Stimulated activated CD8-positive, alpha-beta memory T cell treated with anti-CD3 and anti-CD28 coated beads, Interleukin-7, amount 100 ng/mL, for 4 hours (primary cell): ENCODE data around the gene NPHP1.
"Not testable (repeated sequence)": the region's sequence is repeated elsewhere in the genome, so short reads cannot be mapped to it uniquely, and the experiment has no call there.

Experiments
- DNase-seq, 2 donors: peaks; one replicate each; pipeline ENCODE4 v3.0.0-alpha.2; 2020; ENCODE audit warnings: low read depth in 2 of 2

The NPHP1 gene

DNA sequence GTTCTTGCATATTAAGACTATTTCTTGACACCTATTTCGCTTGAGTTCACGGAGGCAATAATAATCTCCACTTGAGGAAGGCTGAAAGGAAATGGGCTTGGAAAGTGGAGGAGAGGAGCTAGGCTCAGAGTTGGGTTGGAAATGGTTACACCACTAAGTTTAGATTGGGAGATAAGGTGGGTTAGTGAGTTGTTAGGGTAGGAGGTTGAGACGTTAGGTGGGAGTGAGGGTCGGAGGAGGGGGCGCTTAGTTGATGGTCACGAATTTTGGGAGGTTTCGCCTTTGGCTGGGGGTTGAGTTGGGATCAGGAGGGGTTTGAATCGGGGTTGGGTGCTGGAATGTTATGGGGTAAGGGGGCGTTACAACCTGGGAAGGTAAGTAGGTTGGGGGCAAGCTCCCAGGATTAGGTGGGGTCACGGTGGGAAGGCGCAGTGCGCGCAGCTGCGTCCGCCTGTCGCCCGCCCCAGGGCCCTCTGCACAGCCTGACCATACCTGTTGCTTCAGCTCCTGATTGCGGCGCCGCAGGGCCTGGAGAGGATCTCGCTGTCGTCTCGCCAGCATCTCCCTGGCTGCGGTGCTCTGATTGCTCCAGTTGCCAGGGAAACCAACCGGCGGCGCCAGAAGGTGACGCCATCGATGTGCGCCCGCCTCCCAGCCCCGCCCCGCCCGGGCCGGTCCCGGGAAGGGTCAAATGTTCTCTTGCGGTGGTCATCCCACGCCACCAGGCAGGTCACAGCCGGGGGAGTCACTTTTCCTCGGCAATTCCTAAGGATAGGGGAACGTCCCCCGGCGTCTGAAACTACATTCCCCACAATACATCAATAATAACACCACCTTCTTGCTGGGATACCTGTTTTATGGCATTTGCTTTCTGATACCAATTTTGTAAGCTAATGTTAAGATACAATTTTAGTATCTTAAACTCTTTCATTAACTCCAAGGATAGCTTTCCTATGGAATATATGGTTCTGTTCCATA, at the start of gene NPHP1:
NPHP1 (minus strand) TSS at position 606 of the 978 bp plus-strand sequence; CDS start at position 561, 45 bp downstream.
- peak; percentile 61 to 74 for DNase-seq

- not testable (repeated sequence) for DNase-seq
These were observed 43.4 kb upstream of the NPHP1 start for GRCh38 chr2:110248081-110248795.

DNA sequence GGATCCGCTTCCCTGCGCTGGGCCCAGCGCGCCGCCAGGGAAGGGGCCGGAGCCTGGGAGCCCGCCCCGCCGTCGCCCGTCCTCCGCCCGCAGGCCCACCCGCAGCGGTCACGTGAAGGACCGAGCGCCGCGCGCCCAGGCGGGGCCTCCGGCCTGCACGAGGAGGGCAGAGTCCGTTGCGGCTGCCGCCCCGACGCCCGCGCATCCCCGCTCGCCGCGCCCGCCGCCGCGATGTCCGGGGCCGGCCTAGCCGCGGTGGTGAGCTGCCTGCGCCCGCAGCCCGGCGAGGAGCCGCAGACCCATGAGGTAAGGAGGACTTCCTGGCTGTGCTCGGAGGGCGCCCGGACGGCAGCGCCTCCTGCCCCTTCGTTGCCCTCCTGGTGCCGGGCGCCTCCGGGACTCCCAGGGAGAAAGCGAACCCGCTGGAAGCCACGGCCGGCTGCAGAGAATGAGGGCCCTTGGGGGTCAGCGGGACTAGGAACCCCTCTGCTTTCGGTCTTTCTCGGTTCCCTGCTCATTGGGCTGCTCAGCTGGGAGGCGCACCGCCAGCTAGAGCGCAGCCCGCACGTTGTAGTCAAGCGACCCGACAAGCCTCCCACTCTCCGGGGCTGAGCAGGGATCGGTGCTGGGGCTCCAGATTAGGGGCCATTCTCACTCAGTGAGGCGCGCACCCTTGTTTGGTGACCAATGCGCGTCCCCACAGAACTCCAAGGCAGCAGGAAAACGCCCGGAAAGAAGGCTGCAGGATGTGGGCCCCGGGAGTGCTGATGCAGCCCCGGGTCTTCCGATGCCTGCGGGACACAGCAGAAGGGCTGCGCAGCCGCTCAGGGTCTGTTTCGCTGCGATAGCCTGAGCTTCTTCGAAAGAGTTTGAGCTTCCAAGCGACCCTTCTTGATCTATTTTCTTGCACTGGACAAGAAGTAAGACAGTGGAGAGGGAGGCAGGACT, 40.9 kb upstream of the NPHP1 start:
- not testable (repeated sequence) for DNase-seq

GRCh38 chr2:110243283-110243682, 38.5 kb upstream of the NPHP1 start:
- DNase-seq, result not testable (repeated sequence)

- not testable (repeated sequence) for DNase-seq
These were observed 29.7 kb upstream of the NPHP1 start for GRCh38 chr2:110234514-110234913.

DNA sequence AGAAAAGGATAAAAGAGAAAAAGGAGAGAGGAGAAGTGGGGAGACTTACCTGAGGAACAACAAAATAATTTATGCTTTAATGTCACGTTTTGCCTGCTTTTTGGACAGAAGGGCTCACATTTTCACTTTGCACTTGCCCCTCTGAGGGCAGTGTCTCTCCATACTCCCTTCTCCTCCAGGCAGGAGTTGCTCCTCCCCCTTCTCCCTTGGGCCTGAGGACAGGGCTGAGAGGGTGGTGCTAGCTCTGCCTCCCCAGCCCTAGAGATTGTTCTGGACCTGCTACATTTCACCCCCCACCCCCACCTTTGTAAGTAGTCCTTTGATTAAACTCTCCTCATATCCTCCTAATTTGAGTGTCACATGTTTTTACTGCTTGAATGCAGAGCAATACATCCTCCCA, 25.1 kb upstream of the NPHP1 start:
- not testable (repeated sequence) for DNase-seq

DNA sequence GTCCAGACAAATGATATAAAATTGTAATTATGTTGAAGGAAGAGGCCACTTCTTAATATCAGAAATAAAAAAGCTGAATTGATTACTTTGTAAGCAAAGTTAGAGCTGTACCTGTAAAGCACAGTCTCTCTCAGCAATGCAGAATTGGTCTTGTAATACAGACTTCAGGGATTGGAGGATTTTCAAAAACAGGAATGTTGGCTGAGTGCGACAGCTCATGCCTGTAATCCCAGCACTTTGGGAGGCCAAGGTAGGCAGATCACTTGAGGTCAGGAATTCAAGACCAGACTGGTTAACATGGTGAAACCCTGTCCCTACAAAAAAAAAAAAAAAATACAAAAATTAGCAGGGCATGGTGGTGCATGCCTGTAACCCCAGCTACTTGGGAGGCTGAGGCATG, 17.8 kb upstream of the NPHP1 start:
- not testable (repeated sequence) for DNase-seq

GRCh38 chr2:110221938-110222337, 17.1 kb upstream of the NPHP1 start:
- no peak for DNase-seq

GRCh38 chr2:110220190-110220564, 15.4 kb upstream of the NPHP1 start:
- DNase-seq, result no peak

- DNase-seq, result no peak
These were observed 14.8 kb upstream of the NPHP1 start for GRCh38 chr2:110219496-110220189.

DNA sequence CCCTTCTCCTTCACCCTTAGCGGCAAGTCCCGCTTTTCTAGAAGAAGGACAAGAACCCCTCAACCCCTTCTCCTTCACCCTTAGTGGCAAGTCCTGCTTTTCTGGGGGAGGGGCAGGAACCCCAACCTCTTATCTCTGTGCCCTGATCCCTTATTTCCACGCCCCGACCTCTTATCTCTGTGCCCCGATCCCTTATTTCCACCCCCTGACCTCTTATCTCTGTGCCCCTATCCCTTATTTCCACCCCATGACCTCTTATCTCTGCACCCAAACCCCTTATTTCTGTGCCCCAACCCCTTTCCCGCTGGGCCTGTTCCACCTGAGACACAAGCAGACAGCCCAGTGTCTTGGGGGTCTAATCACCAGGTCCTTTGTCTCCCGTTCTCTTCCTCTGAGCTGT, 14.1 kb upstream of the NPHP1 start:
- not testable (repeated sequence) for DNase-seq

GRCh38 chr2:110216803-110217202, 12.0 kb upstream of the NPHP1 start:
- DNase-seq, result no peak

GRCh38 chr2:110216199-110216598, 11.4 kb upstream of the NPHP1 start:
- no peak for DNase-seq

- no peak for DNase-seq
These were observed 10.8 kb upstream of the NPHP1 start for GRCh38 chr2:110215566-110216158.

- no peak for DNase-seq
These were observed 10.3 kb upstream of the NPHP1 start for GRCh38 chr2:110215091-110215490.

DNA sequence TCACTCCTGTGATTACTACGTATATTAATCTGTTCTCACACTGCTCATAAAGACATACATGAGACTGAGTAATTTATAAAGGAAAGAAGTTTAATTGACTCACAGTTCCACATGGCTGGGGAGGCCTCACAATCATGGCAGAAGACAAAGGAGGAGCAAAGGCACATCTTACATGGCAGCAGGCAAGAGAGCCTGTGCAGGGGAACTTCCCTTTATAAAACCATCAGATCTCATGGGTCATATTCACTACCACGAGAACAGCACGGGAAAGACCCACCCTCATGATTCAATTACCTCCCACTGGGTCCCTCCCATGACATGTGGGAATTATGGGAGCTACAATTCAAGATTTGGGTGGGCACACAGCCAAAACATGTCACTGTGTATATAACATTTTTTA, 8.7 kb upstream of the NPHP1 start:
- not testable (repeated sequence) for DNase-seq

- DNase-seq, result peak in 1 of 2 donors; percentile 51
These were observed 7.4 kb upstream of the NPHP1 start, which contains the start of gene MTLN for GRCh38 chr2:110211938-110212858. Gene MTLN, minus strand, starts transcription at chr2:110212547. Its CDS starts 22 bp downstream, at chr2:110212525.

- no peak for DNase-seq
These were observed 1.0 kb upstream of the NPHP1 start for GRCh38 chr2:110205660-110206455.
